Large intestine (tissue), 3 donors: ENCODE data around the gene COL11A1. TPM values are rescaled to one million over a fixed set of nuclear protein-coding genes. Genes with fewer than 3 reads are reported as not detected.
"Not testable (repeated sequence)": the region's sequence is repeated elsewhere in the genome, so short reads cannot be mapped to it uniquely, and the experiment has no call there.

ENCODE experiments used
- DNase-seq, 2 donors: peaks; one replicate each; pipeline versions ENCODE4 v3.0.0 to v3.0.0-alpha.2; 2013
- H3K27ac ChIP-seq: one replicate; pipeline ENCODE4 v1.5.1; 2013; ENCODE audit warnings: low read length
- H3K27me3 ChIP-seq: 2 replicates; pipeline ENCODE4 v1.6.1; 2013; ENCODE audit warnings: low read length; ENCODE audit not compliant: control insufficient read depth, insufficient read depth
- H3K36me3 ChIP-seq: 2 replicates; pipeline ENCODE4 v1.6.1; 2013; ENCODE audit warnings: low read length; ENCODE audit not compliant: control insufficient read depth, insufficient read depth
- H3K4me1 ChIP-seq: one replicate; pipeline ENCODE4 v1.6.1; 2013; ENCODE audit warnings: low read length; ENCODE audit not compliant: control insufficient read depth, insufficient read depth
- H3K4me3 ChIP-seq: one replicate; pipeline ENCODE4 v1.5.1; 2013; ENCODE audit warnings: low read length
- H3K9me3 ChIP-seq: one replicate; pipeline ENCODE4 v1.6.1; 2013; ENCODE audit warnings: mild to moderate bottlenecking, low read depth, low read length, moderate library complexity; ENCODE audit not compliant: control insufficient read depth
- WGBS: methylation state at CpG from one replicate; pipeline ENCODE4 v1.1.5; 2013; ENCODE audit warnings: low lambda C conversion rate; ENCODE audit not compliant: insufficient coverage; 5-methylcytosine and 5-hydroxymethylcytosine counted together
- polyA plus RNA-seq: library from polyadenylated mRNA; unstranded; fragments of 120-200 nt; gene quantifications from one replicate; pipeline ENCODE4 v1.2.1, GENCODE V29; 2013

COL11A1 gene
- polyA plus RNA-seq, 1 donor = 4.1 TPM

DNA sequence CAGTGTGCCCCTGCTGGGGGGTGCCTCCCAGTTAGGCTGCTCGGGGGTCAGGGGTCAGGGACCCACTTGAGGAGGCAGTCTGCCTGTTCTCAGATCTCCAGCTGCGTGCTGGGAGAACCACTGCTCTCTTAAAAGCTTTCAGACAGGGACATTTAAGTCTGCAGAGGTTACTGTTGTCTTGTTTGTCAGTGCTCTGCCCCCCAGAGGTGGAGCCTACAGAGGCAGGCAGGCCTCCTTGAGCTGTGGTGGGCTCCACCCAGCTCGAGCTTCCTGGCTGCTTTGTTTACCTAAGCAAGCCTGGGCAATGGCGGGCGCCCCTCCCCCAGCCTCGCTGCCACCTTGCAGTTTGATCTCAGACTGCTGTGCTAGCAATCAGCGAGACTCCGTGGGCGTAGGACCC is 175.0 kb downstream of the COL11A1 start:
- not testable (repeated sequence) for DNase-seq, H3K9me3 ChIP-seq, H3K27me3 ChIP-seq, H3K36me3 ChIP-seq, H3K4me3 ChIP-seq, H3K4me1 ChIP-seq, H3K27ac ChIP-seq
- WGBS = no CpG with 5 or more reads among the region's 9 CpGs

DNA sequence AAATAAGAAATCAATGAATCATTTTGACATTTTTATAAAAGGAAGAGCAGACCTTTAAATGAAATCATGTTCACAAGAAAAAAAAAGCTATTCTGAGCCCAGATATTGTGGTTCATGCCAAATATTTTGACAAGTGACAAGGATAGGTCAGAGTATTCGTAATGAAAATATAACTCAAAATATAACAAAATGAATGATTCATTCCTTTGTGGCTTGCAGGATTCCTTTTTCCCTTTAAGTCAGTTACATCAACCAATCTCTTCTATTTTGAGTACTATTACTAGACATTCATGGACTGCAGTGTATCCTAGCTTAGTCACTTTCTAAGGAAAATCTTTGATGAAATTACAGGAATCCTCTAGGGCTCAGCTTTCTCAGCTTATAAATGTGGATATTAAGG is 188.7 kb downstream of the COL11A1 start:
- Histone ChIP-seq H3K9me3 (no peaks in the 10 kb centered on the region), H3K36me3 (no peaks in the 10 kb centered on the region), H3K4me3 (no peak overlapping the region), H3K27ac (no peak overlapping the region), H3K27me3 (no peaks in the 10 kb centered on the region), H3K4me1 (no peaks in the 10 kb centered on the region)
- no CpG with 5 or more reads among the region's 1 CpG for WGBS
- DNase-seq = no peak

DNA sequence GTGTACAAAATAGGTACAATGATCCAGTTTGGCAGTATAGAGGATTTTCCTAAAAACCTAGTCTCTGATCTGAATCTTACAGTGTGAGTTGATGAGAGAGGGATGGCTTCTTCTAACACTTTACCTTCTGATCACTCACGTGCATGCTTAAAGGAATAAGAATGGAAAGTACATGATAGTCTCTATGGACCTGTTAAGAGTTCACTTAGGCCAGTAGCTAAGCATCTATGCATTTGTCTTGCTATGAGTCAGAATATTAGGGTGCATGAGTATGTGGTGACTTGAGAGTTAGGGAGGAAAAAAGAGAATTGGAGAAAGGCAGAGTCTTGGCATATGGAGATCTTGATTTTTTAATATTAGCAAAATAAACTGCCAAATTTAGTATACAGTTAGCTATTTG is 206.3 kb downstream of the COL11A1 start:
- no peaks in the 10 kb centered on the region for H3K9me3 ChIP-seq
- no peaks in the 10 kb centered on the region for H3K27me3 ChIP-seq
- no peaks in the 10 kb centered on the region for H3K4me1 ChIP-seq
- DNase-seq = no peak
- no peak overlapping the region for H3K27ac ChIP-seq
- no CpG with 5 or more reads among the region's 1 CpG for WGBS
- no peak overlapping the region for H3K4me3 ChIP-seq
- H3K36me3 ChIP-seq = no peaks in the 10 kb centered on the region

DNA sequence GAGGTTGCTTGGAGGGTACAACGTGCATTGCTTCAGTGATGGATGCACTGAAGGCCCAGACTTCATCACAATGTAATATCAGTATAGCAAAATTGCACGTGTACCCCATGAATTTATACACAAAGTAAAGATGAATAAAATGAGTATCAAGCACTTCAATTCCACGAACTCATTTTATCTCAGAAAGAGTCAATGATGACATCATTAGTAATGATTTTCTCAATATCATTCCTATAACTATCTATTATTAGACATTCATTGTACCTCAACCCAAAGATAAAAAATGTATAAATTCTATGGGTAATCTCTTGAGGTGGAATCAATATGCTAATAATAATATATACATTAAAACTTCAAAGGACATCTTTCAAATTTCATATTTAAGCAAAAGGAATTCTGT is 208.4 kb downstream of the COL11A1 start:
- 100% methylated on average over 1 of the region's 3 CpGs for WGBS
- H3K36me3 ChIP-seq = no peaks in the 10 kb centered on the region
- no peak overlapping the region for H3K4me3 ChIP-seq
- no peak for DNase-seq
- H3K4me1 ChIP-seq = no peaks in the 10 kb centered on the region
- no peaks in the 10 kb centered on the region for H3K9me3 ChIP-seq
- no peak overlapping the region for H3K27ac ChIP-seq
- no peaks in the 10 kb centered on the region for H3K27me3 ChIP-seq

DNA sequence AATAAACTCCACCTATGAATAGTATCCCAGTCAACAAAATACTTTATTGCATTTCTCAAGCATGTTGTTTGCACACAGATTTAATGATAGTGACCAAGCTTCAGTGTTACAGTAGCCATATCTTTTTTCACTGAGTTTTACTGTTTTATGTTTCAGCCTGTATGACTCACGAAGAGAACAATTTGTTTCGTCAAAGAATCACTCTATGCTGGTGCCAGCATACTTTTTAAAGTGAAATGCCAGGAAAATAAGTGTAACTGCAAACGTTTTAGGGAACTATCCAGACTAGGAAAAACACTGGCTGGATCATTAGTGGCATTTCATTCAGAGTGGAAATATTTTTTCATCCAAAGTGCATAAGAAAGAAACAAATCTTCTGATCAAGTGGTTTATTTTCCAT is 210.8 kb downstream of the COL11A1 start:
- H3K4me1 ChIP-seq = no peaks in the 10 kb centered on the region
- H3K27me3 ChIP-seq = no peaks in the 10 kb centered on the region
- WGBS = 0% methylated on average over 1 of the region's 3 CpGs
- H3K27ac ChIP-seq = peak overlapping the region; percentile 25
- H3K4me3 ChIP-seq = no peak overlapping the region
- H3K9me3 ChIP-seq = no peaks in the 10 kb centered on the region
- peak; percentile 21 to 55 for DNase-seq
- no peaks in the 10 kb centered on the region for H3K36me3 ChIP-seq

DNA sequence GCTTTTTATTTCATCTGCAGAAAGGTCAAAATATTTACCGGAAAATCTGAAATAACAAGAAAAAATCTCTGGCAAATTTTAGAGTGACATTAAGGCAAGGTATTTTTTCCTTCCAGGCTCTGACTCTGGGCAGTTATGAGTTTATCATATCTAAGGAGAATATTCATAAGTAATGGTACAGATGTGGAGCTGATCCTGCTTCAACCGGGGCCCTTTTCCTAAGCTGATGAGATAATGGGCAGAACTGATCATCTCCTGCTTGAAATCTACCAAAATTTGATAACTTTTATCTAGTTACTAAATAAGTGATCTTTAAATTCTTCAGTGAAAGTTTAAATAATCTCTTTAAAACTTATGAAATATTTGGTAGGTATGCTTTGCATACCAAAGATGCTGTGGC is 211.6 kb downstream of the COL11A1 start:
- no peak overlapping the region for H3K27ac ChIP-seq
- H3K4me3 ChIP-seq = no peak overlapping the region
- H3K9me3 ChIP-seq = no peaks in the 10 kb centered on the region

DNA sequence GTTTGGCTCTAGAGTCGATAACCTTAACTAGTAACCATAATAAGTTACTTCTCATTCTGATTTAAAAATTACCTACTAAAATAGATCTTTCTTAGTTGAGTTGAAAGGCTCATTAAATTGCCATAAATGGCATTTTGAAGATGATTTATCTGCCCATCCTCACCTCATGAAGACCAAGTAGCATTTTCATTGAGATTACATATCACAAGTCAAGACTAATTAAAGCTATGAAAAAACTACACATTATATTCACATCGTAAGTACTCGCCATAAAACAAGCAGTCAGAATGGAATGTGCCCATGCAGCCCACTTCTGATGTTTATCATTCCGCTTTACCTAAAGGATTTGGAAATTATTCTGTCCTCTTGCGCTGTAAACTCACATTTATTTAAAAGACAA is 212.0 kb downstream of the COL11A1 start:
- DNase-seq = no peak
- Histone ChIP-seq H3K4me3 (no peak overlapping the region), H3K9me3 (no peaks in the 10 kb centered on the region), H3K27ac (no peak overlapping the region), H3K4me1 (no peaks in the 10 kb centered on the region), H3K36me3 (no peaks in the 10 kb centered on the region), H3K27me3 (no peaks in the 10 kb centered on the region)
- WGBS = 88% methylated on average over 4 of the region's 5 CpGs

More for the DNA sequence above, 211.6 kb downstream of the COL11A1 start:
- no peaks in the 10 kb centered on the region for H3K36me3 ChIP-seq
- no peak for DNase-seq
- no peaks in the 10 kb centered on the region for H3K27me3 ChIP-seq
- WGBS = no CpG with 5 or more reads among the region's 2 CpGs
- H3K4me1 ChIP-seq = no peaks in the 10 kb centered on the region

DNA sequence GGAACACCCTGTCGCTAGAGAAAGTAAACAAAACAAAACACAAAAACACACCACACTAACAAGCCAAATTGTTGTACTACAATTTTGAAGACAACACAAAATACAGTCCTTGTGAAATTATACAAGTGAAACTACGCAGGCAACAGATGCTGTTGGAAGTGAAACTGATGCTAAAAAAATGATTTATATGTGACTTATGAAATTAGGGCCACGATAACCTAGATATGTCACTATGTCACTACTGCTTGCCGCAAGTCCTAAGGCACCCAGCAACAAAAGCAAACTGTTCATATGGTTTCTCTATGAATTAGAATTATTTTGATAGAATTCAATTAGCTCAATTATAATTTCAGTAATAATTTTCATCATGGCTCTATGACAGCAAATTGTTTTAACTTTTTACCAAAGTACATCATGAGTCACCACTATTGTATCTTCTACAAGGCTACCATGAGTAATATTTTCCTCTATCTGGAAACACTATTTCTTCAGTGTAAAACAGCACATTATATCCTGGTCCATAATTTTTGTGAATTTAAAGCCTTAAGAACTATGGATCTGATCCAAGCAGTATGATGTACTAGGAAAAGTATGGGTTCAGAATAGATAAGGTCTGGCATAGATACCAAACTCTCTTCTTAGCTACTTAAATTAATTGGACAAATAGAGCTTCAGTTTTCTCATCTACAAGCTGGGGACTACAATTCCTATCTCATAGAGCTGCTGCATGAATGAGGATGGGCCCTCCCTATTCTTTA is 216.3 kb downstream of the COL11A1 start:
- Histone ChIP-seq H3K9me3 (no peaks in the 10 kb centered on the region), H3K27ac (no peak overlapping the region), H3K36me3 (no peaks in the 10 kb centered on the region), H3K4me1 (no peaks in the 10 kb centered on the region), H3K4me3 (no peak overlapping the region), H3K27me3 (no peaks in the 10 kb centered on the region)
- DNase-seq = no peak
- WGBS = 94% methylated on average over 2 of the region's 4 CpGs

DNA sequence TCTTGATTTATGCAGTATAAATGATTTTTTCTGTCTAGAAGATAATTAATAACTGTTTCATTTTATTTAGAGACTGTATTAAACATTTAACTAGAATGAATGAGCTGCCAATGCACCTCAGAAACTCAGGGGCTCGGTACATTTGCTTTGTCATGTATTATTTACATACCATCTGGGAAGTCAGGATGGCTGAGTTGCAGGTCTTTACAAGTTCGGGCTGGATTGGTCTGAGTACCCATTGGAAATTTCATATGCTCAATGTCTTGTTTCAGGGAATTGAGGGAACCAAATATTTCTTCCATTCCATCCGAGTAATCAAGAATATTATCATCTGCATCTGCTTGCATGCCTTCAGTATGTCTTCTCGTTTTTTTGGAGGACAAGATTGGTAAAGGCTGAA is 221.7 kb downstream of the COL11A1 start:
- H3K4me1 ChIP-seq = no peaks in the 10 kb centered on the region
- DNase-seq = no peak
- no peaks in the 10 kb centered on the region for H3K9me3 ChIP-seq
- no peak overlapping the region for H3K27ac ChIP-seq
- no peak overlapping the region for H3K4me3 ChIP-seq
- no peaks in the 10 kb centered on the region for H3K36me3 ChIP-seq
- no peaks in the 10 kb centered on the region for H3K27me3 ChIP-seq
- WGBS = 88% methylated on average over 2 of the region's 4 CpGs

DNA sequence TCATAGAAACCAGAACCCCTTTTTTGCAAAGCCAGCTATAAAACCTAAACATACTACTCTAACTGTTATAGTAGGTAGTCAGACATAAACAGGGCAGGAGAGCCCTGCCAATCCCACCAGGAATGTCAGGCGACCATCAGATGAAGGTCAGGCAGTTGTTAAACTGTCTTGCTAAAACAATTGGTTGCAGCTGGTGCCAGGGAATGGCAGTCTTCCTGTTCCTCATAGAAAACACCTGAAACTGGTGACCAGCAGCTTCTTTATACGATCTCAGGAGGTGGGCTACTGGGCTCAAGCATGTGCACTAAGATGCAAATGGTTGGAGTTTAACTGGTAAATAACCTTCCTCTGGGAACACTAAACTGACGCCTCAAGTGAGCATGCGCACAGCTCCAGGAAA is 224.1 kb downstream of the COL11A1 start:
- WGBS = no CpG with 5 or more reads among the region's 4 CpGs
- H3K9me3 ChIP-seq = no peaks in the 10 kb centered on the region
- H3K27ac ChIP-seq = no peak overlapping the region
- H3K4me1 ChIP-seq = no peaks in the 10 kb centered on the region
- H3K4me3 ChIP-seq = no peak overlapping the region
- no peak for DNase-seq
- H3K36me3 ChIP-seq = no peaks in the 10 kb centered on the region
- no peaks in the 10 kb centered on the region for H3K27me3 ChIP-seq

DNA sequence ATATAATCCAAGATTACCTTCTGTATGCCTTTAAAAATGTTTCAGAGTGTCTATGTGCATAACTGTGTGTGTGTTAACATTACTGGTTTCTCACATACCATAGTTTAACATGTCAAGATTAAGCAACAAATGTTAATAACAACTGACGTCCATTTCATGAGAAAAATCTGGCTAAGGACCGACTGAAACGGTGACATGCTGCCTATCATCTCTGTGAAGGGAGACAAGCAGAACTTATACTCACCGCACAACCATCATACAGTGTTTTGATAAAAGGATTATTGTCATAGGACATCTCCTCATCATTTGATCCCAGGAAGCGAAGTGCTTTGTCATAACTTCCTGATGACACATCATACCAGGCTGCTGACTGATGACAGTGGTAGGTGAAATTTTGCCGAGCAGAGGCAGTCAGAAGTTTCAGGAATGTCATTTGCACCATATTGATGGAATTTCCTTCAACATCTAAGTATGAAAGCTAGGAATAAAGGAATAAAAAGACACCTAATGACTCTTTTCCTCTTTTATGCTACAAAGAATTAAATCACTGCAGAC is 228.8 kb downstream of the COL11A1 start:
- H3K9me3 ChIP-seq = no peaks in the 10 kb centered on the region
- no peak for DNase-seq
- no peaks in the 10 kb centered on the region for H3K27me3 ChIP-seq
- H3K4me1 ChIP-seq = no peaks in the 10 kb centered on the region
- no peak overlapping the region for H3K4me3 ChIP-seq
- WGBS = no CpG with 5 or more reads among the region's 6 CpGs
- no peak overlapping the region for H3K27ac ChIP-seq
- H3K36me3 ChIP-seq = no peaks in the 10 kb centered on the region
